NCI-H2196 (cell line): ENCODE data around the gene AKR1B1.
A peak's percentile ranks its signal among the peaks of the same experiment; 100 is the strongest.

Source experiments
- DNase-seq: peaks from one replicate; lab custom pipeline; 2025; ENCODE audit not compliant: unreplicated experiment; lab: John Stamatoyannopoulos, UW

AKR1B1 gene

GRCh38 chr7:134470864-134471263 lies 12.0 kb upstream of the AKR1B1 start:
- DNase-seq: no peak

GRCh38 chr7:134469622-134470021 lies 10.7 kb upstream of the AKR1B1 start:
- no peak for DNase-seq

GRCh38 chr7:134468475-134468874 lies 9.6 kb upstream of the AKR1B1 start:
- DNase-seq: no peak

GRCh38 chr7:134468054-134468453 lies 9.2 kb upstream of the AKR1B1 start:
- no peak for DNase-seq

- DNase-seq: no peak
These were observed 6.6 kb upstream of the AKR1B1 start for GRCh38 chr7:134465491-134465890.

- DNase-seq: no peak
These were observed 5.6 kb upstream of the AKR1B1 start for GRCh38 chr7:134464496-134464895.

- DNase-seq: no peak
These were observed 4.9 kb upstream of the AKR1B1 start for GRCh38 chr7:134463751-134464150.

- DNase-seq: no peak
These were observed 3.5 kb upstream of the AKR1B1 start for GRCh38 chr7:134462337-134462925.

GRCh38 chr7:134461916-134462315 lies 3.0 kb upstream of the AKR1B1 start:
- DNase-seq: no peak

- DNase-seq: no peak
These were observed 1.1 kb upstream of the AKR1B1 start for GRCh38 chr7:134459981-134460380.

- DNase-seq: no peak
These were observed 527 bp downstream of the AKR1B1 start for GRCh38 chr7:134458341-134458805.

- no peak for DNase-seq
These were observed 1.7 kb downstream of the AKR1B1 start for GRCh38 chr7:134457210-134457609.

- DNase-seq: no peak
These were observed 4.6 kb downstream of the AKR1B1 start for GRCh38 chr7:134454277-134454676.

- DNase-seq: no peak
These were observed 5.4 kb downstream of the AKR1B1 start for GRCh38 chr7:134453518-134453917.

GRCh38 chr7:134452991-134453473 lies 5.9 kb downstream of the AKR1B1 start:
- DNase-seq: no peak

GRCh38 chr7:134452419-134452838 lies 6.5 kb downstream of the AKR1B1 start:
- DNase-seq: no peak

GRCh38 chr7:134451656-134452055 lies 7.2 kb downstream of the AKR1B1 start:
- no peak for DNase-seq

GRCh38 chr7:134450294-134451000 lies 8.5 kb downstream of the AKR1B1 start:
- DNase-seq: peak; percentile 10

- DNase-seq: peak; percentile 22
These were observed 9.2 kb downstream of the AKR1B1 start for GRCh38 chr7:134449680-134450079.

- no peak for DNase-seq
These were observed 10.3 kb downstream of the AKR1B1 start for GRCh38 chr7:134448356-134449229.

GRCh38 chr7:134447383-134447782 lies 11.5 kb downstream of the AKR1B1 start:
- no peak for DNase-seq

- no peak for DNase-seq
These were observed 12.0 kb downstream of the AKR1B1 start for GRCh38 chr7:134446923-134447322.
